22Rv1 (cell line): Measurements from ENCODE around the gene SERPINE3.

Experiments
- H3K27ac ChIP-seq: fragments of 450-650 bp; 2 replicates; pipeline ENCODE4 v1.5.1; 2017
- ZFX ChIP-seq: fragments of 450-650 bp; IDR thresholded peaks from 2 replicates; pipeline ENCODE4 v1.6.1; 2017; ENCODE audit warnings: antibody characterized with exemption, borderline replicate concordance
- TF ChIP-seq, protein P1 (sequence below): fragments of 450-650 bp; IDR thresholded peaks from 2 replicates; pipeline ENCODE4 v1.5.1; 2017; ENCODE audit warnings: mild to moderate bottlenecking

Gene SERPINE3

DNA sequence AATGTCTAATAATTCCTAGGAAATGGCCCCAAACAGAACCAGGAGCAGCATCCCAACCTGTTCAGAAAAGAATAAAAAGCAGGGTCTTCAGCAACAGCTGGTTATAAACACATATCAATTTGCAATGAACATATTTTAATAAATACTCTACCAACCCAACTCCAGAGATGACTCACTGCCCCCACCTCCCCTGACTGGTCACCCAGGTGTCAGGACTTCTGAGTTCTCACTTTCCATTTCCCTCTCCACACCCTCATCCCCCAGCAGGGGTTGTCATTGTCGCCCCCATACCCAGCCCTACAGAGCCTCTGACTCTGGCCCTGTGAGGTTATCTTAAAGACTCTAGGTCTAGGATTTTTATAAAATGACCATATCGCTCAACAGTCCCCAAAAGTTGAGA lies 6.9 kb downstream of the SERPINE3 start:
- TF ChIP-seq ZFX: no peak
- TF ChIP-seq, protein P1, sequence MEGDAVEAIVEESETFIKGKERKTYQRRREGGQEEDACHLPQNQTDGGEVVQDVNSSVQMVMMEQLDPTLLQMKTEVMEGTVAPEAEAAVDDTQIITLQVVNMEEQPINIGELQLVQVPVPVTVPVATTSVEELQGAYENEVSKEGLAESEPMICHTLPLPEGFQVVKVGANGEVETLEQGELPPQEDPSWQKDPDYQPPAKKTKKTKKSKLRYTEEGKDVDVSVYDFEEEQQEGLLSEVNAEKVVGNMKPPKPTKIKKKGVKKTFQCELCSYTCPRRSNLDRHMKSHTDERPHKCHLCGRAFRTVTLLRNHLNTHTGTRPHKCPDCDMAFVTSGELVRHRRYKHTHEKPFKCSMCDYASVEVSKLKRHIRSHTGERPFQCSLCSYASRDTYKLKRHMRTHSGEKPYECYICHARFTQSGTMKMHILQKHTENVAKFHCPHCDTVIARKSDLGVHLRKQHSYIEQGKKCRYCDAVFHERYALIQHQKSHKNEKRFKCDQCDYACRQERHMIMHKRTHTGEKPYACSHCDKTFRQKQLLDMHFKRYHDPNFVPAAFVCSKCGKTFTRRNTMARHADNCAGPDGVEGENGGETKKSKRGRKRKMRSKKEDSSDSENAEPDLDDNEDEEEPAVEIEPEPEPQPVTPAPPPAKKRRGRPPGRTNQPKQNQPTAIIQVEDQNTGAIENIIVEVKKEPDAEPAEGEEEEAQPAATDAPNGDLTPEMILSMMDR: no peak
- no peak overlapping the region for H3K27ac ChIP-seq

DNA sequence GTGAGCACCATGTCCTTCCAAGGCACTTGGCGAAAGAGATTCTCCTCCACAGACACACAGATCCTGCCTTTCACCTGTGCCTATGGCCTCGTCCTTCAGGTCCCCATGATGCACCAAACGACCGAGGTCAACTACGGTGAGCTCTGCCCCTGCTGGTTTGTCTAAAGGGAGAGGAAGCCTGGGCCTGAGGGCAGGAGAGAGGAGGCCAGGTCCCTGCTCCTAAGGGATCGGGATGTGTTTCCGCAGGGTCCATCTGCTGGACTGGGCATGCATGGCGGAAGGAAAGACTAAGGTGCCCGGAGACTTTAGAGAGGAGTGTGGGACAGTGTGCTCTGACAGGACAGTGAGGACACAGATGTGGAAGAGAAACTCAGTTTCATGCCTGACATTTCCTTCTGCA lies 7.6 kb downstream of the SERPINE3 start:
- no peak overlapping the region for H3K27ac ChIP-seq
- TF ChIP-seq, protein P1: no peak
- TF ChIP-seq ZFX: no peak

GRCh38 chr13:51348069-51348967 lies 8.8 kb downstream of the SERPINE3 start:
- TF ChIP-seq, protein P1: no peak
- TF ChIP-seq ZFX: no peak
- H3K27ac ChIP-seq: no peak overlapping the region

GRCh38 chr13:51349016-51349415 lies 9.5 kb downstream of the SERPINE3 start:
- TF ChIP-seq, protein P1: no peak
- TF ChIP-seq ZFX: no peak
- H3K27ac ChIP-seq: no peak overlapping the region

DNA sequence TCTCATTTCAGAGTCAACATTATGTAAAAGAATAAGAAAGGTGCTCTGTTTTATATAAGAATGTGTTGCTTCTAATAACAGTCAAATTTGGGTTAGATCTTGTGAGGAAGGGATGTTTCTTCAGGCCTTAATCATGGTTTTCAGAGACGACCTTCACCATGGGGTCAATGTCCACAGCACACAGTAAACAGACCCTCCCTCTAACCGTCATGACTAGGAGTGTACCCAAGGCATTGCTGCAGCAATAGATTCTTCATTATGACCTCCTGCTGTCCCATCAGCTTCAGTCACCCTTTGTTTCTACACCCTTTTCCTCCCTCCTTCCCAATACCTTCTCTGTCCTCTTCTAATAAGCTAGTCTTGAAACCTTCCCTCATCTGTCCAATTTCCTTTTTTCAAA lies 15.7 kb downstream of the SERPINE3 start:
- H3K27ac ChIP-seq: no peak overlapping the region
- no peak for TF ChIP-seq ZFX
- TF ChIP-seq, protein P1: no peak

DNA sequence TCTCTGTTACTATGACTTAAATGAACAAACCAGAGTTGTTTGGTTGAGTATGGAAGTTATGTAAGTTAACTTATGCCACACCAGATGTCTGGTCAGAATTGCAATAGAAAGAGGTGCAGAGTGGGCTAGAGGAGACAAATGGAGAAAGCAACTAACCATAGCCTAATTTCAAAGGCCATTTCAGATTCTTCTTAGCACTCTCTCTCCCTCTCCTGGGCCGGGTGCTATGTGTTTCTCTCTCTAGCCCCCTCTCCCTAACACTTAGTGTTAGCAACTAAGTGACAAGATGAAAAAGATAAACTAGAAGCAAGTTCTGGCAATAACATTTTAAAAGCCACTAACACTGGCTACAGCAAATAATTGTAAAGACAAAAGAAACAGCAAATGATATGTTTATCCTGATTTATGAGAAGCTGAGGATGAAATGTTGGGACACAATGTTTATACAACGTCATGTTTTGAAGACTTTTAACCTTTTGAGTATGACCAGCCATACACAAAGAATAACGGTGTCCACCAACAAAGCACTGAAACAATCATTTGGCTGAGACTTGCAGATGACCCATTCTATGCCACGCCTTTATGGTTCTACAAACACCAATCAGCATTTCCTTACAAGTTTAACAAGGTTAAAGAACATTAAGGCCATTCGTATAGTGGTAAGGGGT lies 18.6 kb downstream of the SERPINE3 start:
- H3K27ac ChIP-seq: no peak overlapping the region
- TF ChIP-seq, protein P1: no peak
- TF ChIP-seq ZFX: no peak

- no peak overlapping the region for H3K27ac ChIP-seq
- TF ChIP-seq, protein P1: no peak
- TF ChIP-seq ZFX: no peak
Observed at GRCh38 chr13:51359352-51359751, 19.9 kb downstream of the SERPINE3 start.
